Activated T-helper 1 cell treated with anti-CD3 and anti-CD28 coated beads, Interleukin-2, amount 50 U/mL, for 16 hours (primary cell): ENCODE data around the gene NMB.
"Not testable (repeated sequence)": the region's sequence is repeated elsewhere in the genome, so short reads cannot be mapped to it uniquely, and the experiment has no call there.

Source experiments
- DNase-seq, 2 donors: peaks; one replicate each; pipeline ENCODE4 v3.0.0-alpha.2; 2020; ENCODE audit warnings: low read depth in 1 of 2, low spot score in 1 of 2

The NMB gene

GRCh38 chr15:84656972-84657371 is 1.0 kb downstream of the NMB start:
- DNase-seq = no peak

- peak; percentile 53 to 67 for DNase-seq
Measured at GRCh38 chr15:84654689-84655453, 3.1 kb downstream of the NMB start.

- DNase-seq = peak; percentile 96 to 97
Measured at GRCh38 chr15:84653910-84654688, 3.9 kb downstream of the NMB start, which contains the start of gene WDR73. Gene WDR73, minus strand, starts transcription at chr15:84654283. Its CDS starts 9 bp downstream, at chr15:84654274.

GRCh38 chr15:84653584-84653909 is 4.5 kb downstream of the NMB start:
- no peak for DNase-seq

- no peak for DNase-seq
Measured at GRCh38 chr15:84649706-84650105, 8.3 kb downstream of the NMB start.

GRCh38 chr15:84648539-84648938 is 9.5 kb downstream of the NMB start:
- DNase-seq = no peak

DNA sequence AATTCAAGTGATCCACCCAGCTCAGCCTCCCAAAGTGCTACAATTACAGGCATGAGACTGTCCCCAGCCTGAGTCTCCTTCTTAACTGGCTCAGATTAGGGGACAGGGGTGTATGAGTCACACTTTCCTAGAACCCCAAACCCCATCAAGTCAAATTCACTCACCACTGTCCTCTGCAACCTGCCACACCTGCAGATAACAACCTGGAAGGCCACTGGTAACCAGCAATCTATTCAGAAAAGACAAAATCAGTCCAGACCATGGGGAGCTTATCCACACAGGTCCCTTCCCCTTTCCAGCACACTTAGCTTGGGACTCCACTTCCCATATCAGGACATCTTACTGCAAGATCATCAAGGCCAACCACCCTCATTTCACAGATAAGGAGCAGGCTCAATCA is 10.3 kb downstream of the NMB start:
- no peak for DNase-seq

- DNase-seq = no peak
Measured at GRCh38 chr15:84645997-84646396, 12.0 kb downstream of the NMB start.

DNA sequence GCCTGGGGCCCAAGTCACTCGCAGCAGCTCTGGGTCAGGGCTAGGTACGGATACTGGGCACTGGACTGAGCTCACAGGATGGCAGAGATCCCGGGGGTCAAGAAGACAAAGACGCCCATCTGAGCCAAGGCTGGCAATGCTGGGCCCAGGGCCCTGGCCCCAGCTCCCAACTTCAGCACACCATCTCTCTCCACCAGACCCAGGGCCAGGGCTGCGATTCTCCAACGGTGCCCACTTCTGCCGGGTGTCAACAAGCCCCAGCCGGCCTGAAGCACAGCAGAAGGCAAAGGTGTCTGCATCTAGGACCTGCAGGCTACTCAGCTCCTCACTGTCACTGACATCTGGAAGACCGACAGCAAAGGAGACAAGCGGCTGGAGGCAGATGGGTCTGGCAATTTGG is 12.5 kb downstream of the NMB start:
- no peak for DNase-seq

GRCh38 chr15:84643838-84644237 is 14.2 kb downstream of the NMB start:
- DNase-seq = no peak

GRCh38 chr15:84642640-84643039 is 15.4 kb downstream of the NMB start:
- not testable (repeated sequence) for DNase-seq

- not testable (repeated sequence) for DNase-seq
Measured at GRCh38 chr15:84641871-84642270, 16.1 kb downstream of the NMB start.

DNA sequence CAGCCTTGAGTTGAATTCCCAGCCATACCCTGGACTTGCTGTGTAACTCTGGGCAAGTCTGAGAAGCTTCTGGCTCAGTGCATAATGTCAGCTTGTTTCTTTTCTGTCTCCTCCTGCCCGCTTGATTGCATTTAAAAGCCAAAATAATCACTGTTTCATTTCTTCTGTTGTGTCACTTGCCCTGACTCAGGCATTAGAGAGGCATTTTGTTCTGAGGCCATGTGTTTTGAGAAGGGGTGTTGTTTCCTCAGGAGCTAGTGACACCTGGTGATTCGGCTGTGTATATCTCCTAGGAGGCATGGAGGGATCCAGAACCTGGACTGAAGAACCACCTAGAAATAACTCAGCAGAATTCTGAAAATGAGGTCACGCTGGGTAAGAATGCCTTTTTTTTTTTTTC is 19.9 kb downstream of the NMB start:
- no peak for DNase-seq

DNA sequence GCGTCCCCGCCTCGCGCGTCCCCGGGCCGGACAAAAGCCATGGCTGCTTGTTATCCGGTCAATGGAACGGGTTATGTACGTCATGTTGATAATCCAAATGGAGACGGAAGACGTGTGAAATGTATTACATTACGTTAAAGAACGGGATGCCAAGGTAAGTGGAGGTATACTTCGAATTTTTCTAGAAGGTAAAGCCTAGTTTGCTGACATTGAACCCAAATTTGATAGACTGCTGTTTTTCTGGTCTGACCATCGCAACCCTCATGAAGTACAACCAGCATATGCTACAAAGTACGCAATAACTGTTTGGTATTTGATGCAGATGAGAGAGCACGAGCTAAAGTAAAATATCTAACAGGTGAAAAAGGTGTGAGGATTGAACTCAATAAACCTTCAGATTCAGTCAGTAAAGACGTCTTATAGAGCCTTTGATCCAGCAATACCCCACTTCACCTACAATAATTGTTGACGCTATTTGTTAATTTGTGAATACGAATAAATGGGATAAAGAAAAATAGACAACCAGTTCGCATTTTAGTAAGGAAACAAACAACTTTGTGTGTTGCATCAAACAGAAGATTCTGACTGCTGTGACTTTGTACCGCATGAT is 23.7 kb downstream of the NMB start:
- DNase-seq = no peak

- peak; percentile 38 to 49 for DNase-seq
Measured at GRCh38 chr15:84633311-84634227, 24.4 kb downstream of the NMB start.

GRCh38 chr15:84631706-84632272 is 26.2 kb downstream of the NMB start:
- DNase-seq = no peak

GRCh38 chr15:84629033-84629432 is 29.0 kb downstream of the NMB start:
- DNase-seq = no peak

GRCh38 chr15:84625123-84625522 is 32.9 kb downstream of the NMB start:
- no peak for DNase-seq

DNA sequence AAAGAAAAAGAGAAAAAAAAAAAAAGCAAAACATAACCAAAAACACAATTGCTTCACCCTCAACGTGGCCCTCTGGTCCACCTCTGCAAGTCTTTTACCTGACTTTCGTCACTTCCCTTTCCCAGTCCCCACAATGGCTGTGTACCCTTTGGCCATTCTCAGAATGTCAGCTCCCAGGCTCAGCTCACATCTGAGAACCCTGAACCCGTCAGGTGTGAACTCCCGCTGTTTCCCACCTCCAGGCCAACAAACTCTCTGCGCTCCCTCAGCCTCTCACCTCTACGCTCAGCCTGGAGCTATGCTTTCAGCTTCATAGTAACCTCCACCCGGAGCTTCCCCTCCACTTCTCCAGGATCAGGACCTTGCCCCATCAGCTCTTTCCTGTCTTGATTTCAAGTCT is 33.6 kb downstream of the NMB start:
- no peak for DNase-seq

- DNase-seq = no peak
Measured at GRCh38 chr15:84621358-84621979, 36.5 kb downstream of the NMB start.
